NCI-H2107 (cell line): ENCODE measurements around the gene VAV3.
"Not testable (repeated sequence)": the region's sequence is repeated elsewhere in the genome, so short reads cannot be mapped to it uniquely, and the experiment has no call there.

Experiments
- DNase-seq: peaks from one replicate; lab custom pipeline; 2025; lab: John Stamatoyannopoulos, UW

VAV3 gene

GRCh38 chr1:107680579-107680985 lies 284.4 kb downstream of the VAV3 start:
- no peak for DNase-seq

DNA sequence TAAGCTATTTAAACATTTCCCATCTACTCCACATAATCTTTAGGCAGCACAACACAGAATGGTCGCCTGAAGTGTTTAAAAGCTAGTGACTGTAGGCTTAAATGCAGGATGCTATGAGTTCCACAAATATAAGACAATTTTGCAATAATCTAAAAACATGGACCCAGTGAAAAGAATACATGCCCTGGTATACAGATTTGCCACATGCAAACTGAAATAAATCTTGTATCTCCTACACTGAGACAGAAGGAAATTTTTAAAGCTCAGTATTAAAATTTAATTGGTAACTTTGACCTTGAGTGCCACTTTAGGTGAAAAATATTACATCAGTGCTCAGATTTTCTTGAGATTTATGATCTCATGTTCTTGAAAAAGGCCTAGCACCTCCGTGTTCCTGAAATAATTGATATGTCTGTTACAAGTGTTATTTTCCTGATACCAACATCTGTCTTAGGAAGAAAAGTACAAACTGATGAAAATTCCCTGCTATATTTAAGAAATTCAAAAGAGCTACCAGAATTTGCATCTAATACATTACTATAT lies 285.5 kb downstream of the VAV3 start:
- DNase-seq = no peak

- DNase-seq = no peak
Observed at GRCh38 chr1:107678993-107679392, 286.0 kb downstream of the VAV3 start.

- no peak for DNase-seq
Observed at GRCh38 chr1:107677697-107678096, 287.3 kb downstream of the VAV3 start.

GRCh38 chr1:107674486-107674885 lies 290.5 kb downstream of the VAV3 start:
- DNase-seq = no peak

- DNase-seq = no peak
Observed at GRCh38 chr1:107673006-107673405, 292.0 kb downstream of the VAV3 start.

DNA sequence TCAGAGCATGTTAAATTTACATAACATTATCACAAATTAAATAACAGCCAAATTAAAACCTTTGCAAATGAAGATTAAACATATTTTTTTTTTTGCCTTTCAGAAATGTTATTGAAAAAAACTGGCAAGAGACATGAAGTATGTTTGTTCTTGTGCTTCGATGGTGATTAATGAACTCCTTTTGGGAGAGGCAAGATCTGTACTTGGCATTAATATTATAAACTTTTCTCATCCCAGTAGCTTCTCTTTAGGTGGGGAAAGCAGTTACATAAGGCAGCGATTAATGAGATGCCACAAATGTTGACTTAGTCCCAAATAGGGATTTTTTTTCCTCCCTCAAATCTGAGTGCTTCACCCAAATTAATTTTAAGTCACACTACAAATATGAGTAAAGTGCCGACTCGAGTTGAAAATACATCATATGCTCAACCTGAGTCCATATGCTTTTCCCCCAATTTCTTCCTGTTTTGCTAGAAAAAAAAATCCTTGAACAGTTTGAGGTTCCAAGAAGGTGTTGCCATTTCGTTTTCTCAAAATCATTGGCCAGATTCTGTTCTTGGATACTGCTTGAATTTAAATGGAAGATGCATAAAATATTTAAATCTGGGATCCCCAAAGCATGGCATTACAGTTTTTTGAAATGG lies 294.5 kb downstream of the VAV3 start:
- DNase-seq = no peak

DNA sequence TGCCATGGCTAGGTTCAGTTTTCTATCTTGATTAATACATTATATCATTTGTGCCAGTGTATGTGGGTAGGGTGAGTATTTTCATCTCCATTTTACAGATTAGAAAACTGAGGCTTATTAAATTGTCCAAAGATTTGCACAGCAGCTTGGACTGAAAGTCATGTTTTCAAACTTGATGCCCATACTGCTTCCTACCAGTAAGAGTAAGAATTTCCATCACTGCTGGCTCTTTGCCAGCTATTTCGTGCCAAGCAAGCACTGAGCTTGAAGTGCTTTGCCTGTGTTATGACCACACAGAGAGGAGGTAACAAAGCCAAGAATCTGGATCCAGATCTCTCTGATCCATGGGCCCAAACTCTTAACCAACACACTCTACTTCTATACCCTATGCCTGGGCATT lies 295.0 kb downstream of the VAV3 start:
- DNase-seq = no peak

GRCh38 chr1:107668762-107669161 lies 296.2 kb downstream of the VAV3 start:
- DNase-seq = no peak

GRCh38 chr1:107666493-107666892 lies 298.5 kb downstream of the VAV3 start:
- no peak for DNase-seq

DNA sequence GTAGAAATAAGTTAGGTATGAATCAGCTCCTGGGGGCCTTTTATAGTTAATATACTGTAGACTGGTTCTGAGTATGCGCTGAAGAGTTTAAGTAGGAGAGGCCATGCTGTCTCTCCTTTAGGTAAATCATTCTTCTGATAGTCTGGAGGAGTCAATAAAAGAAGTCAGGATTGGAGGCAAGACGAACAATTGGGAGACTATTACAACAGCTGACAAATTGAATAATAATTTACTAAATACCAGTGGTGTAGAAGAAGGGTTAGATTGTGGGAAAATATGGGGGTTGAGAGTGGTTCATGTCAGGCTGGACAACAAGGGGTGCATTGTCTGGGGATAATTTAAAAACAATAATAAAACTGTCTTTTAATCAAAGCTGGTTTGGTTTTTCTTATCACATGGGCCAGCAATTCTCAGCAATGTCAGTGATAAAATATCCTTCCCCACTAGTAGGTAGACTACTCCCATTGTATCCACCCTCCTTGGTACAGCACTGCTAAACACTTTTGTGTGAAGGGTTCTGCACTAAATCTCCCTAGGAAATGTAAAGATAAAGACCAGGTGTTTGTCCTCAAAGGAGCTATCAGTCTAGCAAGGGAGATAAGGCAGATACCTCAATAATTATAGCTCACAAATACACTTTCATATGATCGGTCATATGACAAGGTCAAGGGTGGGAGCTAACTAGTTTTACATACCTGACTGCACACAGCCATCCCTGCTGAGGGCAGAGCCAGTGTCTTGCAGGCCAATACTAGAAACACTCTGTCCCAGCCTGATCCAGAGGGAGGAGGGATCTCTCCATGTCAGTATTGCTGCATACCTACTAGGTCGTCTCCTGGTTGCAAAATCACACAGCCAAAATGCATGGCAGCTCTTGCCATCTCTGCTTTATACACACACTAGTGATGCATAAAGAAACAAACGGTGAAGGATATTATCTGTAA lies 299.7 kb downstream of the VAV3 start:
- DNase-seq = no peak

GRCh38 chr1:107662971-107663370 lies 302.0 kb downstream of the VAV3 start:
- DNase-seq = no peak

GRCh38 chr1:107661158-107661557 lies 303.8 kb downstream of the VAV3 start:
- no peak for DNase-seq

GRCh38 chr1:107659961-107660360 lies 305.0 kb downstream of the VAV3 start:
- DNase-seq = no peak

DNA sequence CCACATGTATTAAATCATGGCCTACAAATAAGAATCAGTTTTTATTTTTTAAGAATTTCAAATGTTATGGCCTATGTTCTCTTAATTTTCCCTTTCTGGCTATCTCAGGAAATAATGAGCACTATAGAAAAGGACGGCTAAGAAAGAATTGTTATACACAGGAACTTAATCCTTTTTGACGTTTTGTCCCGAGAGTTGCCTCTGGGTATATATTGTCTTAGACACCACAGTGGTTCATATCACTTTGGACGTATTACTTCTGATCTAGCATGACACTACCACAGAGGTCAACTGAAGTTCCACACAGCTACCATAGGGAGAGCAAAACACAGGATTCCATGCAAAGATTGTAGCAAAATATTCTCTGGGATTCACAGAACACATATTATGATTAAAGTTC lies 307.6 kb downstream of the VAV3 start:
- DNase-seq = no peak

- DNase-seq = no peak
Observed at GRCh38 chr1:107653765-107654164, 311.2 kb downstream of the VAV3 start.

GRCh38 chr1:107653005-107653404 lies 312.0 kb downstream of the VAV3 start:
- DNase-seq = no peak

GRCh38 chr1:107650825-107651224 lies 314.2 kb downstream of the VAV3 start:
- DNase-seq = not testable (repeated sequence)

- DNase-seq = no peak
Observed at GRCh38 chr1:107649023-107649422, 316.0 kb downstream of the VAV3 start.

- DNase-seq = no peak
Observed at GRCh38 chr1:107648071-107648470, 316.9 kb downstream of the VAV3 start.

- no peak for DNase-seq
Observed at GRCh38 chr1:107647012-107647411, 318.0 kb downstream of the VAV3 start.

DNA sequence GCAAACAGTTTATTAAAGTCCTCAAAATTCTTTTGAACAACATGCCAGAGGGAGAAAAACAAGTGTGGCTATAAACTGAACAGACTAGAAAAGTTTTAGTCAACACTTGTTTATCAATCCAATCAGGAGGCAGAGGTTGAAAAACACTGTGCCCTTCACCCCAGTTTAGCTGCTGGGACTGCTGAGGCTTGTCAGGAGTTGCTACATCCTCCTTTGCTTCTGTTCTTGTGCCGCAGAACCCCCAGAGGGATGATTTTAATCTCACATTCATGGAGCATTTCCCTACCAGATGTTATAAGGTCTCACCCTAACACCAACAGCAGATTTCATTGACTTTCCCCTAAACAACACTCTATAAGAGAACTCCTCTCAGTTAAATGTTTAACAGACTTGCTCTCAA lies 321.2 kb downstream of the VAV3 start:
- no peak for DNase-seq

DNA sequence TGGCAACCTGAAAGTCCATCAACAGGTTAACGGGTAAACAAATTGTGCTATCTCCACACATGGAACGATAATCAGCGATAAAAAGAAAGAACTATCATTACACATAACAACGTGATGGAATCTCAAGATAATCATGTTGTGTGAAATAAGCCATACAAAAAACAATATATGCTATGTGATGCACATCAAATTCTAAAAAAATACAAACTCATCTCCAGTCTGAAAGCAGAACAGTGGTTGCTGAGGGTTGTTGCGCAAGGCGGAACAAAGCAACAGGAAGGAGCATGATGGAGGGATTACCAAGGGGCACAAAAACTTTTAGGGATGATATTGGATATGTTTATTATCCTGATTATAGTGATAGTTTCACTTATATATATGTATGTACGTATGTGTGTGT lies 324.8 kb downstream of the VAV3 start:
- no peak for DNase-seq
